DMS53 (cell line): ENCODE measurements around the gene RHOG.

ENCODE experiments used
- DNase-seq: peaks from one replicate; lab custom pipeline; 2025; lab: John Stamatoyannopoulos, UW

Gene RHOG

DNA sequence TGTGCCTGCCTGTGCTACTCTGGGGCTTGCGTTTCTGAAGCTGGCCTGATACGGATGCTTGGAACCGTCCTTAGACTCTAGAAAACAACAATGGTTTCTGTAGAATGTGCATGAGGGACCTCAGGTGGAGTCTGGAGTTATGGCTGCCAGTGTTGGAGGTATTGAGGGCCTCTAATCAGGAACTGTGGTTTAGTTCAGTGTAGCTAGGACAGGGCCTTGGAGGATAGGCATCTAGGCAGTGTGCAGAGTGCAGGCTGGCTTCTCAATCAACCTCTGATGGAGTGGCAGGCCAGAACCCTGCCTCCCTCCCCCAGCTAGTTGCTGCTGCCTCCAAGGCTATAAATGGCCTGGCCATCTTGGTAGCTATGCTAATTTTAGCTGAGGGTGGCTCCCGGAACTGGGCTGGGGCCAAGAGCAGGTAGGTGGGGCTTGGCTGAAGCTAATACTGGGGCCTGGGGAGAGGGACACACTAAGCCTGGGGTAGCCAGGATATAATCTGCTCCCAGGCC, 18.7 kb upstream of the RHOG start:
- DNase-seq = no peak

DNA sequence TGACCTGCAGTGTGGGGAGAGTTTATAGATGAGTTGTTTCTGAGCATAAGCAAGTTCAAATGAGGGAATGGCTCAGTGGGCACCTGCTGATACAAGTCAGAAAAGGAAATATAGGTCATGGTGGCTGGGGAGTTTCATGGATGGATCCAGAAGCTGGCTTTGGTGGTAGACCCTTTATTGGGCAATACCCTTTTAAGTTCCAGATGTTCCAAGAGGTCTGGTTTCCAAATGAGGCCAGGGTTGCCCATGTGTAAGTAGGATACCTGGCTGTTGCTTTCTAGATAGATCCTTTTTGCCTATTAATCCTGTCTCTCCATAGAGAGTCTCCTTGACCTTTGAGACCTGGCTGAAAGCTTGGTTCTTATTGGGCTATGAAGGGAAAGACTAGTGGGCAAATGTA, 16.9 kb upstream of the RHOG start:
- peak; percentile 59 for DNase-seq

DNA sequence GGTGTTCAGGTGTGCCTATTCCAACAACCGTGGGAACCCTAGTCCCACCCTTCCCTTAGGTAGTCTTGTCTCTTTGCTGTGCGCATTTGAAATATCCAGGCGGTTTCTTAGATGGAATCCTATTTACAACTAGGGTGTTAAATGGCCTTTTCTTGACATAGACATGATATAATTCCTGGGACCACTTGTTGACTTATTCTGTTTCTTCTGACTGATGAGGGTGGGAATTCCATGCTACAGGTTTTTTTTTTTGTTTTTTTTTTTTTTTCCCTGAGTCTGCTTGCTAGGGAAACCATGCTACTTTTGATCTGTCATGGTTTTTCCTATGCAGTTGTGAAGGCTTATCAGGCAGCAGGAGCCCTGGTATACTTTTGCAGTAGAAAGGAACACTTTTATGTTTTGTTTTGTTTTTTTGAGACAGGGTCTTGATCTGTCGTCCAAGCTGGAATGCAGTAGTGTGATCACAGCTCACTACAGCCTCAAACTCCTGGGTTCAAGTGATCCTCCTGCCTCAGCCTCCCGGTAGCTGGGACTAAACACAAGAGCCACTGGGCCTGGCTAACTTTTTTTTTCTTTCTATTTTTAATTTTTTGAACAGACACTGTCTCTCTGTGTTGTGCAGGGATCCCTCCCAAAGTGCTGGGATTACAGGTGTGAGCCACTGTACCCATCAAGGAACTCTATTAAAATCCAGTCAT, 16.2 kb upstream of the RHOG start:
- peak; percentile 39 for DNase-seq

DNA sequence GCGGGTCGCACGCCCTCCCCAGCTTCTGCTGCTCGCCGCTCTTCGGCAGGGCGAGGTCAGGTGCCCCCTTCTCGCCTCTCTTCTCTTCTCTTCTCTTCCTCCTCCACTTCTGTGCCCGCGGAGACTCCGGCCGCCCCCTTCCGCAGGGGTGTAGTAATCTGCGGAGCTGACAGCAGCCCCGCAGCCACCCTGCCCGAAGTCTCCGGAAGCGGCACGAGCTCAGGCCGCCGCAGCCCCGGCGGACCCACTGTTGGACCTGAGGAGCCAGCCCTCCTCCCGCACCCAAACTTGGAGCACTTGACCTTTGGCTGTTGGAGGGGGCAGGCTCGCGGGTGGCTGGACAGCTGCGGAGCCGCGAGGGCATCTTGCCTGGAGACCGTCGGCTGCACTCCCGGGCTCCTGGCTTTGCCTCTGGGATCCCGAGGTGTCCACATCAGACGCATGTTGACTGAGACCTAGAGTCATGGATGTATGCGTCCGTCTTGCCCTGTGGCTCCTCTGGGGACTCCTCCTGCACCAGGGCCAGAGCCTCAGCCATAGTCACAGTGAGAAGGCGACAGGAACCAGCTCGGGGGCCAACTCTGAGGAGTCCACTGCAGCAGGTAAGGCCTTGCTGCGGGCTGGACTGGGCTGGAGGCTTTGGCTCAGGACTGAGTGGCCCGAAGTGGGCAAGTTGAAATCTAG, 15.2 kb upstream of the RHOG start:
- DNase-seq = peak; percentile 79

DNA sequence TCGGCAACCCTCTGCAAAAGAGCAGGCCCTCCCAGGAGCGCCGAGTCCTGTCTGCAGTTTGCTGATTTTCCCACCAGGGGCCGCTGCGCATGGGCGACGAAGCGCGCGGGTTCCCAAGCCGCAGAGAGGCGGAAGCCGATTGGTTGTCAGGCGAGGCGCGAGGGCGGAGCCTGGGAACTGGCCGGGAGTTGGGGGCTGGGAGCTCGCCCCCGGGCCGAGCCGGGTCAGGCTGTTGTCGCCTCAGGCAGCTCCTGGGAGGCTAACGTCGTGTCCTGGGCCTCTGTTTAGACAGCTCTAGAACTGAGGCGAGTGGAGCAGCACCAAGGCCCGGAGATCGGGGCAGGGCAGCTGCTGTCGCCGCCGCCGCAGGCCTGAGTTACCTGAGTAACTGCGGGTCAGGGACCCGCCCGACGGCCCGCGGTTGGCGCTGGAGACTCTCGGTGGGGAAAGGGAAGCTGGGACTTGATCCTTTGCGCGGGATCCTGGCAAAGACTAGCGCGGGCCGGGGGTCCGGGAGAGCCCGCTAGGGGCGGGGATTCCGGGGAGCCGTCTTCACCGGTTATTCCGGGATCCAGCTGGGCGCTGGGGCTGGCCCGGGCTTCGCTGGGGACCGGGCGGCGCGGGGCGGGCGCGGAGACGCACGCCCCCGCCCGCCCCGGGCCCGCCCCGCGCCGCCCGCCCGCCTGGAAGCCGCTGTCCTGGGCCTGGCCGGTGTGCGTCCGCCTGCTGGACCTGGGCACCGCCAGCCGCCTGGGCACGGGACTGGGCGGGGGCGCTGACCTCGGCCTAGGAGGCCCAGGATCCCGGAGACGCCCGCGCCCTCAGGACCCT, 14.4 kb upstream of the RHOG start, which contains the start of gene STIM1:
STIM1 (plus strand) TSS at position 688 of the 831 bp plus-strand sequence. CDS start 607 bp downstream, outside the sequence.
- DNase-seq = peak; percentile 96

DNA sequence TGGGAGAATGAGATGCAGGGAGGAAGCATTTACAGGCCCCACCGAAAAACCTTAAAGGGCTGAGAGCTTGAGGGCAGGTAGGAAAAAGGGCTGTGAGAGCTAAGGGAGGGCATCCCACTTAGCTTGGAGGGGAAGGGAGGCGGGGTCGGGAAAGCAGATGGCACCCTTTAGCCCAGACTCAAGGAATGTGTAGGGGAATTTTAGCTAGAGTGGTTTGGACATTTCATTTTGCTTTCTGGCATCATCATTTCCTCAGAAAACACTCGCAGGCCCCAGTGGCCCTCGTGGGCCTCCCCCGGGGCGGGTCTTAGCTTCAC, 13.9 kb upstream of the RHOG start:
- DNase-seq = no peak

DNA sequence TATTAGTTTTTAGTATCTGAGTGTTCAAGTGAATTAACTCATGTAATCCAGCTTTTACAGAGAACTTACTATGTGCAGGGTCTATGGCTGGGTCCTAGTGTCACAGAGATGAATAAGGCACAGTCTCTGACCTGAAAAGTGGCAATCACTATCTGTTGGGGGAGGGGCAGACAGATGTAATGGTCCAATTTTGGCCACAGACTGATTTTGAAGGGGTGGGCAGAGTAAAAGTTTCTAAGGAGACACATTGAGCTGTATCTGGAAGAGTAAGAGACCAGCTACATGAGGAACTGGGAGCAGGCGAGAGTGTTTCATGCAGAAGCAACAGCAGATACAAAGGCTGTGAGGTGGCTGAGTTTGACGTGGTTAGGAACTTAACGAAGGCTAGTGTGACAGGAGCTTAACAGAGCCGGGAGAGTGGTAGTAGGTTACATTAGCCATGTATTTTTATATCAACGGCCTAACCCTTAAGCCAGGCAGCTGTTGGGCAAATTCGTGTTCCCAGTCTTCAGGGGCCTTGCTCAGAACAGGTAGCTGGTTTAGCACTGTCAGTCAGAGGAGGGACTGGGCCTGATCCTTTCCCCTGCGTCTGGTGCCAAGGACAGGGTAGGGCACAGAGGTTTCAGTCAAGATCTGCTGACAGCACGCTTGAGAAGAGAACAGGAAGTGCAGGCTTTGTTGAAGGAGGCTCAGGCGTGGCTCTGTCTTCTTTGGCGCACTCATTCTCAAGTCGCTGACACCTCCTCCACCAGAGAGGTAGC, 13.3 kb upstream of the RHOG start:
- DNase-seq = peak; percentile 68

DNA sequence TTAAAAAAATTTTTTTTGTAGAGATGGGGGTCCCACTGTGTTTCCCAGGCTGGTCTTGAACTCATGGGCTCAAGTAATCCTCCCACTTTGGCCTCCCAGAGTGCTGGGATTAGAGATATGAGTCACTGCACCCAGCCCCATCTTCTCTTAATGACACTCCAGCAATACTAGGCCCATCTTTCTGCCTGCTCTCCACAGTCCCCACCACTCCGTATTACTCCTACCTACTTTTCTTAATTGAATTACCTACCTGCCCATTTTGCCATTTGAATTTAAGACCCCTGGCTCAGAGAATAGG, 12.7 kb upstream of the RHOG start:
- no peak for DNase-seq

DNA sequence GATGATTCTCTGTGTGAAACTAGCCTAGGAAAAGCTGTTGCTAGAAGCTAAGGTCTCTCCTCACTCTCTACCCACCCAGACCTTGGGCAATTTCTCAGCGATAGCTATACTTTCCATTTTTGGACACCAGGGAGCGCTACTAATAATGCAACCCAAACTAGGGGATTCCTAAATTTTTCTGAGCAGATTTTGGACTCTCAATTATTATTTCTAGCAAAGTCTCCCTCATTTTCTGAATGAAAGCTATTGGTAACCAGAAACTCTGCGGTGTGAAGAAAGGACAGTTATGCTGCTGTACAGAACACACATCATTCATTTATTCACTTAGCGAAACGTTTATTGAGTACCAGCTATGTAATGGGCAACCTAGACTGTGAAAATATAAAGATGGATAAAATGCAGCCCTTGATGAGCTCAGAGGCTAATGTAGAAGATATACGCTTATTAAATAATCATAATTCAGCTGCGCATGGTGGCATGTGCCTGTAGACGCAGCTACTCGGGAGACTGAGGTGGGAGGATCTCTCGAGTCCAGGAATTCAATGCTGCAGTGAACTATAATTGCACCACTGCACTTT, 8.6 kb upstream of the RHOG start:
- DNase-seq = peak; percentile 64

DNA sequence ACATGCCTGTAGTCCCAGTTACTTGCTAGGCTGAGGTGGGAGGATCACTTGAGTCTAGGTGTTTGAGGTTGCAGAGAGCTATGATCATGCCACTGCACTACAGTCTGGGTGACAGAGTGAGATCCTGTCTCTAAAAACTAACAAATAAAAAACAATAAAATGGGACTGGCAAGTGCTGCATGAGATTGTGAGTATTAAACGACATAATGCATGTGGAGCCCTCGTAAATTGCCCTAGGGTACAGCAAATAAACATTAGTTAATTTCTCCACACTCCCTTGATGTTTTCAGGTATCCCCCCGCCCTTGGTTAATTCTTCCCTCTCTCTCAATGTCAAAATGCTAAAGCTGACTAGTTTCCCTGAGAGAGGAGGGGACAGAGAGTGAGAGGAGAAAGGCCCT, 4.9 kb upstream of the RHOG start:
- DNase-seq = no peak

DNA sequence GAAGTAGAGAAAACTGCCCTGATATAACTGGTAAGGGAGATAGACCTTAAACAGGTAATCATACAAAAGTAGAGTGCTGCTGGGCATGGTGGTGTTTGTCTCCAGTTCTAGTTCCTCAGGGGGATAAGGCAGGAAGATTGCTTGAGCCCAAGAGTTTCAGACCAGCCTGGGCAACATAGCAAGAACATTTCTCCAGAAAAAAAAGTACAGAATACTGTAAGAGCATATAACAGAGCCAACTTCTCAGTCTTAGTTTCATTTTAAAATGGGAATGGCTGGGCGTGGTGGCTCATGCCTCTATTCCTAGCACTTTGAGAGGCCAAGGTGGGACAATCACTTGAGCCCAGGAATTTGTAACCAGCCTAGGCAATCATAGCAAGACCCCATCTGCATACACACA, 4.5 kb upstream of the RHOG start:
- no peak for DNase-seq

DNA sequence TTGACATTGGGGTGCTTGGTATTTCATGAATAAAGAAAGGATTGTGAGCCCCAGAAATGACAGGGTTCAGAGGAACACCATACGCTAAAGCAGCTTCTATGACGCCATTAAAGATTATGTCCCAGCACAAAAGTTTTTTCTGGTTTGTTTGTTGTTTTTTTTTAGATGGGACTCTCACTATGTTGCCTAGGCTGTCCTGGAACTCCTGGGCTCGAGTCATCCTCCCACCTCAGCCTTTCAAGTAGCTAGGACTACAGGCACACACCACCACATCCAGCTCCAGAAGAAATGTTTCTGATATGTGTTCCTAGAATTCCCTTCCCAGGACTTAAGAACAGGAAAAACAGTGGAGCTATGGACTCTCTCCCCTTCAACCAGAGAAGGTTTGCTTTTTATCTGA, 2.6 kb upstream of the RHOG start:
- no peak for DNase-seq

GRCh38 chr11:3841426-3842350, 929 bp upstream of the RHOG start:
- DNase-seq = peak; percentile 91

DNA sequence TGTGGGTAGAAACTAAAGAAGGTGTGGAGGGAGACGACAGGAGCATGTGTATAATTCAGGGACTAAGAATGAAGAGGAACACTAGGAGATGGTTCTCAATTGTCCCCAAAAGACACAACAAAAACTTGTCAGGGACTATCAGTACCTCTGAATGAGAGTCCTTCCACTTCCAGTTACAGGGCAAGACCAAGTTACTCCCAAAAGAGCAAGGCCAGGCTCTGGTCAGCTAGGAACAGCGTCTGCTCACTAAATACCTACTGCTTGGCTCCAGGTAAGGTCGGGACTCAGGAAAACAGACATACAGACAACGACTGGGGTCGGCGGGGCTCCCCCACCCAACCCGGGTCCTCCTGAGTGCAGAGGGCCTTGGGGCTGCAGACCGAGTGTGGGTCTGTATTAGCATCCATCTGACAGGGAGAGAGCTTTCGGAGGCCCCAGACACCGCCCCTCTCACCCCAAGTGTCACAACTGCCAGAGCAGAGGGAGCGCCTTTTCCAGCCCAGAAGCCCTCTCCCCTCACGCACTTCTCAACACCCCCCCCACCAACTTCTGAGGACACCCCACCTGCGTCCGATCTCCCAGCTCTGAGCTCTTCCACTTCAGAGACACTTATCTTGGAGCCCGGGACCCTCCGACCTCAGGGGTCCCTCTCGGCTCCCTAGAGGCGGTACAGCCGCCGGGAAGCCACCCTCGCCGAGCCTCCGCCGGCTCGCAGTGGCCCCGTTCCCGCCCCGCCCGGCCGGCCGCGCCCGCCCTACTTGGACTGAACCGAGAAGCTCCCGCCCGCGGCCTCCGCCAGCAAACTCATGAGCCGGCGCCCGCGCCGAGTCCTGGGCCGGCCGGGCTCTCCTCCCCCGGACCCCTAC, 522 bp downstream of the RHOG start:
- DNase-seq = peak; percentile 46

- no peak for DNase-seq
Measured at GRCh38 chr11:3838504-3838903, 2.3 kb downstream of the RHOG start.

DNA sequence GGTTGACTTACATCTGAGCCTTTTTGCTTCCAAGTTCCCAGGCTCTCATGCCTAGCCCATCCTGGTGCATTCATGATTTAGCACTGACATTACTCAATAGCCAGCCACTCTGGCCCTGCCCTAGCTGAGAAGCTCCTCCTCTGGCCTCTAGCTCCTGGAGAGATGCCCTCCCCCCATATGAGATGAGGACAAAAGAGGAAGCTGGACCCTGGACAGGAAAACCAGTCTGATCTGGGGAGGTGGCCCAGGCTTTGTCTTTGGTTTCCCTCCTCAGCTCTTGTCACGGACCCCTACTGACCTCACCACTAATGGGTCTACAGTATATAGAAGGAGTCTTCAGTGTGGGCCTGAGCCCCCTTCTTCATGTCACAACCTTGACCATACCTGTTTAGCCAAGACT, 3.0 kb downstream of the RHOG start:
- DNase-seq = no peak

DNA sequence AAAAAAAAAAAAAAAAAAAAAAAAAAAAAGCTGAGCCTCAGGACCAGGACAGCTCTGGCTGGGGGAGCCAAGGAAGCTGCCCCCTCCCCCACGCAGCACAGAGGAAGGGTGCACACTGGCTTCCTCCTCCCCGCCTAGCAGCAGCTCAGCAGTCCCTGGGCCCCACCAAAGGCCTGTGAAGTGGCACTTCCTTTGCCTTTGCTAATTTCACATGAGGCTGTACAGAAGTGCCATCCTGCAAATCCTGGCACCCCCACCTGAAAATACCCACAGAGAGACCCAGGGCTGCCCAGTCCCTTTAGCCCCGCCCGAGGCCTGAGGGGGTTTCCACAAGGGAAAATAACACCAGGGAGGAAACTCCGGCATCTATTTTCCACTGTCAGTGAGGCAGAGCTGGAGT, 3.9 kb downstream of the RHOG start:
- no peak for DNase-seq

GRCh38 chr11:3835751-3836150, 5.0 kb downstream of the RHOG start:
- no peak for DNase-seq

DNA sequence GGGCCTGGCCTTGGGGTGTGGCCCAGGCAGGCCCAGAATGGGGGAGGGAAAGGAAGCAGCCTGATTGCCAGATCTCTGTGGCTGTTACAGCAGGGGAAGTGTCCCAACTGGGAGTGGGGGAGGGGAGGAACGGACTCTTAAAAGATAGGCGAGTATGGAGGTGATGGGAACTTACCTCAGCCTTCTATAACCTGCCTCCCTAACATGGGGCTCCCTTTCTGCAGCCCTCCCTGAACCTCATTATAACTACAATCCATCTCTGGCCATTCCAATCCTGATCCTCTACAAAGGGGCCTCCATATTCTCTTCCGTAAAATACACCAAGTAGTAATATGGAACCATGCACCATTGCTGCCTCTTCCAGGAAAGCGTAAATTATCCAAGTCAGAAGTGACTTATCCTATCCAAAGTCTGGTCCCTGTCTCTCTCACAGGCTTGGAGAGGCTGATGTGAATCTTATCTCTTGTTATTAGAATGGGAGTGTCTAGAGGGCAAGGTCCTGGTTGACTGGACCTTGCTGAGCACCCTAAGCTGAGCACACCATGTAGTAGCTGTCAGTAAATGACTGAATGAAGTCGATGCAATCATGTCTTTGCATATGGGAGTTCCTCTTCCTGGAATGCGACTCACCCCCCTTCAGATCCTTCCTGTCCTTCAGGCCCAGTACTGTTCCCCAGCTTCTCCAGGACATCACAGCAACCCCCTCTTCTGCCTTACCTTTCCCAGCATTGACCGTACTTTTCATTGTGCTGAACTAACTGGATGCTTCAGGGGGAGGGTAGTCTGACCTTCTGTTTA, 5.9 kb downstream of the RHOG start:
- DNase-seq = no peak
